ENCODE data around the gene GPR137.

The GPR137 gene

GRCh38 chr11:64291262-64291751 lies 5.7 kb downstream of the GPR137 start, which contains the start of gene KCNK4:
Gene KCNK4 (plus strand): TSS chr11:64291302. CDS start chr11:64293019, 1,717 bp downstream.
- no peaks in the 10 kb centered on the region for H3K9me3 Mint-ChIP-seq
- peaks cover 12% of the 10 kb centered on the region for H3K4me1 Mint-ChIP-seq
- H3K36me3 Mint-ChIP-seq (ENCODE audit: low read depth), result no peaks in the 10 kb centered on the region
- no peak for DNase-seq
- peak within 1 kb of the TSS; percentile 71 for H3K4me3 Mint-ChIP-seq
- H3K27me3 Mint-ChIP-seq (ENCODE audit: low read depth, poor library complexity), result peaks cover 72% of the 10 kb centered on the region
- H3K27ac Mint-ChIP-seq, result no peak within 1 kb of the TSS
- TF ChIP-seq, protein P1, sequence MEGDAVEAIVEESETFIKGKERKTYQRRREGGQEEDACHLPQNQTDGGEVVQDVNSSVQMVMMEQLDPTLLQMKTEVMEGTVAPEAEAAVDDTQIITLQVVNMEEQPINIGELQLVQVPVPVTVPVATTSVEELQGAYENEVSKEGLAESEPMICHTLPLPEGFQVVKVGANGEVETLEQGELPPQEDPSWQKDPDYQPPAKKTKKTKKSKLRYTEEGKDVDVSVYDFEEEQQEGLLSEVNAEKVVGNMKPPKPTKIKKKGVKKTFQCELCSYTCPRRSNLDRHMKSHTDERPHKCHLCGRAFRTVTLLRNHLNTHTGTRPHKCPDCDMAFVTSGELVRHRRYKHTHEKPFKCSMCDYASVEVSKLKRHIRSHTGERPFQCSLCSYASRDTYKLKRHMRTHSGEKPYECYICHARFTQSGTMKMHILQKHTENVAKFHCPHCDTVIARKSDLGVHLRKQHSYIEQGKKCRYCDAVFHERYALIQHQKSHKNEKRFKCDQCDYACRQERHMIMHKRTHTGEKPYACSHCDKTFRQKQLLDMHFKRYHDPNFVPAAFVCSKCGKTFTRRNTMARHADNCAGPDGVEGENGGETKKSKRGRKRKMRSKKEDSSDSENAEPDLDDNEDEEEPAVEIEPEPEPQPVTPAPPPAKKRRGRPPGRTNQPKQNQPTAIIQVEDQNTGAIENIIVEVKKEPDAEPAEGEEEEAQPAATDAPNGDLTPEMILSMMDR (IDR thresholded peaks at IDR 0.05), result no peak

GRCh38 chr11:64291752-64292459 lies 6.3 kb downstream of the GPR137 start:
- no peaks in the 10 kb centered on the region for H3K36me3 Mint-ChIP-seq (ENCODE audit: low read depth)
- no peak overlapping the region for H3K4me3 Mint-ChIP-seq
- no peaks in the 10 kb centered on the region for H3K9me3 Mint-ChIP-seq
- no peak overlapping the region for H3K27ac Mint-ChIP-seq
- H3K4me1 Mint-ChIP-seq, result peaks cover 6% of the 10 kb centered on the region
- TF ChIP-seq, protein P1 (IDR thresholded peaks at IDR 0.05), result no peak
- H3K27me3 Mint-ChIP-seq (ENCODE audit: low read depth, poor library complexity), result peaks cover 76% of the 10 kb centered on the region
- DNase-seq, result peak; percentile 36

DNA sequence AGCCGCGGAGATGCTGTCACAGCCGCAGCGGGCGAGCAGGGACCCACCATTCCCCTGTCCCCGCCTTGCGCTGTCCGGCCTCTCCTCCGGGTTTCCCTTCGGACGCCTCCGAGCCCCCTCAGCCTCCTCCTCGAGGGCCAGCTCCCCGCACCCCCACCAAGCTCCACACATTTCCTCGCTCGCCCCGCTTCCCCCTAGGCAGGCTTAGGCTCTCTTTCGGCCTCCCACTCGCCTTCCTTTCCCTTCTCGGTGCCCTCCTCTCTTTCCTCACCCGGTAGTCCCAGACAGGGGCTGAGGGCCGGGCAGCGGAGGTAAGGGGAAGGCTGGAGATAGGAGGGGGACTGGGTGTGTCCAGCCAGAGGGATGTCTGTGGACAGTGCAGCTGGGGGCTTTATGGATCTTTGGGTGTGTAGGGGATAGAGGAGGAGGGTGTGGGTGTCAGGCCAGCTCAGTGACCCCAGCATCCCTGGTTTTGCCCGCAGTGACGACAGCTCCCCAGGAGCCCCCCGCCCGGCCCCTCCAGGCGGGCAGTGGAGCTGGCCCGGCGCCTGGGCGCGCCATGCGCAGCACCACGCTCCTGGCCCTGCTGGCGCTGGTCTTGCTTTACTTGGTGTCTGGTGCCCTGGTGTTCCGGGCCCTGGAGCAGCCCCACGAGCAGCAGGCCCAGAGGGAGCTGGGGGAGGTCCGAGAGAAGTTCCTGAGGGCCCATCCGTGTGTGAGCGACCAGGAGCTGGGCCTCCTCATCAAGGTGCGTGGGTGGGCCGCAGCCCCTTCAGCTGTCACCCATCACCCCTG lies 7.0 kb downstream of the GPR137 start:
- H3K27me3 Mint-ChIP-seq (ENCODE audit: low read depth, poor library complexity), result peaks cover 83% of the 10 kb centered on the region
- H3K27ac Mint-ChIP-seq, result no peak overlapping the region
- peak; percentile 42 for DNase-seq
- H3K4me3 Mint-ChIP-seq, result peak overlapping the region; percentile 66
- peaks cover 9% of the 10 kb centered on the region for H3K4me1 Mint-ChIP-seq
- TF ChIP-seq, protein P1 (IDR thresholded peaks at IDR 0.05), result no peak
- no peaks in the 10 kb centered on the region for H3K36me3 Mint-ChIP-seq (ENCODE audit: low read depth)
- H3K9me3 Mint-ChIP-seq, result no peaks in the 10 kb centered on the region

DNA sequence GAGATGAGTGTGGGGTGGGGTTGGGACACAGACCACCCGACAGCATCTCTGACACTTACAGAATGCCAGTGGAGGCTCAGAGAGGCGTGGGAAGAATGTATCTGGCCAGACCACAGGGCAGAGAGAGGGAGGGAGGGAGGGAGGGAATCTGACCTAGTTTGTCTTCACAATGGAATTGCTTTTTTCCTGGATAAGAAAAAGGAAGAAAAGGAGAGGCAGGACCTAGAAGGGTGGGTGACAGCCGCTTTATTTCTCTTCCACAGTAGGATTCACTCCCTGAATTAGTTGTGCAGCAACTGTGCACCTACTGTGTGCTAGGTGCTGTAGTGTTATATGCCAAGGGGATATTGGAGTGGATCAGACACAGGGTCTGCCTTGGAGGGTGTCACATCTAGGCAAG lies 9.1 kb downstream of the GPR137 start:
- Mint-ChIP-seq H3K4me3 (no peak overlapping the region), H3K36me3 (ENCODE audit: low read depth) (no peaks in the 10 kb centered on the region), H3K27me3 (ENCODE audit: low read depth, poor library complexity) (peaks cover 93% of the 10 kb centered on the region), H3K4me1 (peaks cover 10% of the 10 kb centered on the region), H3K9me3 (no peaks in the 10 kb centered on the region), H3K27ac (no peak overlapping the region)
- no peak for DNase-seq
- TF ChIP-seq, protein P1 (IDR thresholded peaks at IDR 0.05), result no peak

DNA sequence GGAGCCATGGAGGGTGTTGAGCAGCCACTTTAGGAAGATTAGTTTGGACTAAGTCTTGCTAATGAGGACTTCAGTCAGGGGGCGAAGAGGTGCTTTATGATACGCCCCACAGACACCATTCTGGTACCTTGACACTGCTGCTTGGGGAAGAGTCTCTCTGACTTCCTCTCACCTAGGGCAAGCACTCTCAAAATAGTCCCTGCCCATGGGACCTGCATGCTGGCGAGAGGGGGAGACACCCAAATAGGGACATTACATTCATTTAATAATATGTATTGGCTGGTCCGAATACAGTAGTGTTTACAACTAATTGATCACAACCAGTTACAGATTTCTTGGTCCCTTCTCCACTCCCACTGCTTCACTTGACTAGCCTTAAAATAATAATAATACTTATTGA lies 10.1 kb downstream of the GPR137 start:
- H3K27ac Mint-ChIP-seq, result no peak overlapping the region
- H3K36me3 Mint-ChIP-seq (ENCODE audit: low read depth), result no peaks in the 10 kb centered on the region
- H3K9me3 Mint-ChIP-seq, result no peaks in the 10 kb centered on the region
- H3K4me1 Mint-ChIP-seq, result peaks cover 12% of the 10 kb centered on the region
- TF ChIP-seq, protein P1 (IDR thresholded peaks at IDR 0.05), result no peak
- H3K4me3 Mint-ChIP-seq, result no peak overlapping the region
- DNase-seq, result no peak
- H3K27me3 Mint-ChIP-seq (ENCODE audit: low read depth, poor library complexity), result peaks cover 93% of the 10 kb centered on the region
